H1 (cell line): Measurements from ENCODE around the gene RGL2. TPM values are rescaled to one million over a fixed set of nuclear protein-coding genes. Genes with fewer than 3 reads are reported as not detected.

ENCODE experiments used
- EZH2 ChIP-seq: fragments of 200-600 bp; sonication (generic); IDR thresholded peaks from 2 replicates; pipeline ENCODE4 v1.7.1; 2012; ENCODE audit warnings: low read depth, mild to moderate bottlenecking, moderate library complexity, low read length, inconsistent platforms; ENCODE audit not compliant: severe bottlenecking
- GTF2F1 ChIP-seq: IDR thresholded peaks from 2 replicates; pipeline ENCODE4 v1.6.1; 2012; ENCODE audit warnings: low read depth, low read length, improper control_type of control experiment, borderline replicate concordance
- HDAC6 ChIP-seq: IDR thresholded peaks from one replicate; pipeline ENCODE4 v1.7.1; 2012; ENCODE audit warnings: low read depth, mild to moderate bottlenecking, inconsistent platforms, low read length, moderate library complexity
- KDM4A ChIP-seq: IDR thresholded peaks from one replicate; pipeline ENCODE4 v1.7.1; 2012; ENCODE audit warnings: low read depth, mild to moderate bottlenecking, moderate library complexity, low read length, inconsistent platforms; ENCODE audit not compliant: severe bottlenecking
- NRF1 ChIP-seq: IDR thresholded peaks from 2 replicates; pipeline ENCODE4 v1.6.1; 2011; ENCODE audit warnings: mild to moderate bottlenecking, low read depth, low read length, improper control_type of control experiment
- PHF8 ChIP-seq: fragments of 200-600 bp; sonication (generic); conservative IDR thresholded peaks from 2 replicates; pipeline ENCODE4 v1.7.1; 2012; ENCODE audit warnings: low read depth, mild to moderate bottlenecking, inconsistent platforms, low read length, moderate library complexity
- polyA plus RNA-seq, 7 experiments: library from polyadenylated mRNA; depleted of rRNA in 3 of 7; stranded (reverse) in 5 of 7; unstranded in 2 of 7; fragments of >200 nt in 5 of 7; fragments of 200-250 nt in 2 of 7; gene quantifications; 1 replicate in 5 of 7; 2 replicates in 1 of 7; 4 replicates in 1 of 7; pipeline versions ENCODE4 v1.2.1 to v1.2.3, GENCODE V29; 2011 to 2013; ENCODE audit warnings: missing spikeins in 2 of 7, mixed read lengths in 2 of 7
- total RNA-seq: library from RNA; stranded (reverse); fragmentation: NEBNext Ultra II Directional; extraction: Animal tissue kit (Norgen Biotek cat#: 25700); gene quantifications from 2 replicates; pipeline ENCODE4 v1.2.1, GENCODE V29; 2021
- TF ChIP-seq, protein P1 (sequence below): fragments of 300-600 bp; sonication (generic); IDR thresholded peaks from 2 replicates; pipeline ENCODE4 v1.7.1; 2012; ENCODE audit warnings: low read length, moderate library complexity, mild to moderate bottlenecking, inconsistent platforms; ENCODE audit not compliant: insufficient replicate concordance

RGL2 gene
- total and polyA plus RNA-seq, 2 of the 8 experiments (the other 6 are each of a cell fraction or from before 2014, with no cell fraction given) = 58.1 to 80.3 TPM

DNA sequence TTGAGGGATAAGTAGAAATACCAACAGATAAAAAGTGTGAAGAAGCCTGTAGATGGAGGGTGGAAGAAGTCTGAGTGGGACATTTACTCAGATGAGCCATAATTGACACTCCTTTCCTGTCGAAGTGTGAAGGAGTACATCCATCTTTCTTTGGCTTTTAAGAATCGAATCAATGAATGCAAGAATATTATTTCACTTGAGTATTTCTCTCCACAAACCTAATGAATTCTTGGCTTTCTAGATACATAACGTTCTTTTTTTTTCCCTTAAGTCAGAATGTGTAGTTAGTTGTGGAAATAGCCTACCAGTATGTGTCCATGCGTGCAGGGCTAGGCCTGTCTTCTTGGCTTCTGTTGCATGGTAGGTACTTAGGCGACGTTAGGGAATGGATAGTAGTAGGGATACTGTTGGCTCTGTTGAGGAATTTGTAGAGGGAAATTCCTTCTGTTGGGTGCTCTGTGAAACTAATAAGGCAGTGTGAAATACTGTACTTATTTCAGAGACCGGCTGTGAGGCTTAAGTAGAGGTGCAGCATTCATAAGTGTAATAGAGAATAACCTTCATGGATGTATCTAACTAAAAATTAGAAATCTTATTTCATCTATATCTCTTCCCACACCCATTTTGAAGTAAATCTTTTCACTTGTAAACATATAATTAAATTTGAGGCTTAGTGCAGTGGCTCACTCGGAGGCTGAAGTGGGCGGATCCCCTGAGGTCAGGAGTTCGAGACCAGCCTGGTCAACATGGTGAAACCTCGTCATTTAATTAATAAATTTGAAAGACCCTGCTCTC is 25.4 kb downstream of the RGL2 start (continued):
- TF ChIP-seq, protein P1, sequence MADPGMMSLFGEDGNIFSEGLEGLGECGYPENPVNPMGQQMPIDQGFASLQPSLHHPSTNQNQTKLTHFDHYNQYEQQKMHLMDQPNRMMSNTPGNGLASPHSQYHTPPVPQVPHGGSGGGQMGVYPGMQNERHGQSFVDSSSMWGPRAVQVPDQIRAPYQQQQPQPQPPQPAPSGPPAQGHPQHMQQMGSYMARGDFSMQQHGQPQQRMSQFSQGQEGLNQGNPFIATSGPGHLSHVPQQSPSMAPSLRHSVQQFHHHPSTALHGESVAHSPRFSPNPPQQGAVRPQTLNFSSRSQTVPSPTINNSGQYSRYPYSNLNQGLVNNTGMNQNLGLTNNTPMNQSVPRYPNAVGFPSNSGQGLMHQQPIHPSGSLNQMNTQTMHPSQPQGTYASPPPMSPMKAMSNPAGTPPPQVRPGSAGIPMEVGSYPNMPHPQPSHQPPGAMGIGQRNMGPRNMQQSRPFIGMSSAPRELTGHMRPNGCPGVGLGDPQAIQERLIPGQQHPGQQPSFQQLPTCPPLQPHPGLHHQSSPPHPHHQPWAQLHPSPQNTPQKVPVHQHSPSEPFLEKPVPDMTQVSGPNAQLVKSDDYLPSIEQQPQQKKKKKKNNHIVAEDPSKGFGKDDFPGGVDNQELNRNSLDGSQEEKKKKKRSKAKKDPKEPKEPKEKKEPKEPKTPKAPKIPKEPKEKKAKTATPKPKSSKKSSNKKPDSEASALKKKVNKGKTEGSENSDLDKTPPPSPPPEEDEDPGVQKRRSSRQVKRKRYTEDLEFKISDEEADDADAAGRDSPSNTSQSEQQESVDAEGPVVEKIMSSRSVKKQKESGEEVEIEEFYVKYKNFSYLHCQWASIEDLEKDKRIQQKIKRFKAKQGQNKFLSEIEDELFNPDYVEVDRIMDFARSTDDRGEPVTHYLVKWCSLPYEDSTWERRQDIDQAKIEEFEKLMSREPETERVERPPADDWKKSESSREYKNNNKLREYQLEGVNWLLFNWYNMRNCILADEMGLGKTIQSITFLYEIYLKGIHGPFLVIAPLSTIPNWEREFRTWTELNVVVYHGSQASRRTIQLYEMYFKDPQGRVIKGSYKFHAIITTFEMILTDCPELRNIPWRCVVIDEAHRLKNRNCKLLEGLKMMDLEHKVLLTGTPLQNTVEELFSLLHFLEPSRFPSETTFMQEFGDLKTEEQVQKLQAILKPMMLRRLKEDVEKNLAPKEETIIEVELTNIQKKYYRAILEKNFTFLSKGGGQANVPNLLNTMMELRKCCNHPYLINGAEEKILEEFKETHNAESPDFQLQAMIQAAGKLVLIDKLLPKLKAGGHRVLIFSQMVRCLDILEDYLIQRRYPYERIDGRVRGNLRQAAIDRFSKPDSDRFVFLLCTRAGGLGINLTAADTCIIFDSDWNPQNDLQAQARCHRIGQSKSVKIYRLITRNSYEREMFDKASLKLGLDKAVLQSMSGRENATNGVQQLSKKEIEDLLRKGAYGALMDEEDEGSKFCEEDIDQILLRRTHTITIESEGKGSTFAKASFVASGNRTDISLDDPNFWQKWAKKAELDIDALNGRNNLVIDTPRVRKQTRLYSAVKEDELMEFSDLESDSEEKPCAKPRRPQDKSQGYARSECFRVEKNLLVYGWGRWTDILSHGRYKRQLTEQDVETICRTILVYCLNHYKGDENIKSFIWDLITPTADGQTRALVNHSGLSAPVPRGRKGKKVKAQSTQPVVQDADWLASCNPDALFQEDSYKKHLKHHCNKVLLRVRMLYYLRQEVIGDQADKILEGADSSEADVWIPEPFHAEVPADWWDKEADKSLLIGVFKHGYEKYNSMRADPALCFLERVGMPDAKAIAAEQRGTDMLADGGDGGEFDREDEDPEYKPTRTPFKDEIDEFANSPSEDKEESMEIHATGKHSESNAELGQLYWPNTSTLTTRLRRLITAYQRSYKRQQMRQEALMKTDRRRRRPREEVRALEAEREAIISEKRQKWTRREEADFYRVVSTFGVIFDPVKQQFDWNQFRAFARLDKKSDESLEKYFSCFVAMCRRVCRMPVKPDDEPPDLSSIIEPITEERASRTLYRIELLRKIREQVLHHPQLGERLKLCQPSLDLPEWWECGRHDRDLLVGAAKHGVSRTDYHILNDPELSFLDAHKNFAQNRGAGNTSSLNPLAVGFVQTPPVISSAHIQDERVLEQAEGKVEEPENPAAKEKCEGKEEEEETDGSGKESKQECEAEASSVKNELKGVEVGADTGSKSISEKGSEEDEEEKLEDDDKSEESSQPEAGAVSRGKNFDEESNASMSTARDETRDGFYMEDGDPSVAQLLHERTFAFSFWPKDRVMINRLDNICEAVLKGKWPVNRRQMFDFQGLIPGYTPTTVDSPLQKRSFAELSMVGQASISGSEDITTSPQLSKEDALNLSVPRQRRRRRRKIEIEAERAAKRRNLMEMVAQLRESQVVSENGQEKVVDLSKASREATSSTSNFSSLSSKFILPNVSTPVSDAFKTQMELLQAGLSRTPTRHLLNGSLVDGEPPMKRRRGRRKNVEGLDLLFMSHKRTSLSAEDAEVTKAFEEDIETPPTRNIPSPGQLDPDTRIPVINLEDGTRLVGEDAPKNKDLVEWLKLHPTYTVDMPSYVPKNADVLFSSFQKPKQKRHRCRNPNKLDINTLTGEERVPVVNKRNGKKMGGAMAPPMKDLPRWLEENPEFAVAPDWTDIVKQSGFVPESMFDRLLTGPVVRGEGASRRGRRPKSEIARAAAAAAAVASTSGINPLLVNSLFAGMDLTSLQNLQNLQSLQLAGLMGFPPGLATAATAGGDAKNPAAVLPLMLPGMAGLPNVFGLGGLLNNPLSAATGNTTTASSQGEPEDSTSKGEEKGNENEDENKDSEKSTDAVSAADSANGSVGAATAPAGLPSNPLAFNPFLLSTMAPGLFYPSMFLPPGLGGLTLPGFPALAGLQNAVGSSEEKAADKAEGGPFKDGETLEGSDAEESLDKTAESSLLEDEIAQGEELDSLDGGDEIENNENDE = no peak
- TF ChIP-seq EZH2 (no peak), HDAC6 (no peak), PHF8 (no peak), GTF2F1 (no peak), NRF1 (no peak), KDM4A (no peak)
- TF ChIP-seq, all 59 proteins: peak for 0
